ENCODE measurements around the gene HNRNPA3. TPM values are rescaled to one million over a fixed set of nuclear protein-coding genes. Genes with fewer than 3 reads are reported as not detected.
A peak's percentile ranks its signal among the peaks of the same experiment; 100 is the strongest.

Gene HNRNPA3
- total RNA-seq, 1 experiment from 2014 or later: 179 TPM

GRCh38 chr2:177270531-177270930 is 57.9 kb downstream of the HNRNPA3 start:
- POLR2A ChIA-PET: interaction anchor here (0.8 to 6.2 kb wide), 8 partner anchors 8 to 105 kb away, joined by 3 to 192 read pairs (median 14); partner anchors contain the start of genes HNRNPA3 and NFE2L2
- Mint-ChIP-seq H3K27ac (ENCODE audit: low read depth, unreplicated experiment) (no peak overlapping the region), H3K4me1 (ENCODE audit: insufficient read depth, unreplicated experiment) (peaks cover 41% of the 10 kb centered on the region), H3K4me3 (ENCODE audit: unreplicated experiment) (no peak overlapping the region), H3K9me3 (ENCODE audit: unreplicated experiment) (no peaks in the 10 kb centered on the region), H3K36me3 (ENCODE audit: insufficient read depth, unreplicated experiment) (no peaks in the 10 kb centered on the region), H3K27me3 (ENCODE audit: insufficient read depth, unreplicated experiment) (no peaks in the 10 kb centered on the region)
- no peak for TF ChIP-seq CTCF (IDR thresholded peaks at IDR 0.05; ENCODE audit: unreplicated experiment)
- no peak for DNase-seq (ENCODE audit: unreplicated experiment)
- CTCF ChIA-PET: interaction anchor here (1.0 to 1.3 kb wide), 2 partner anchors 15 to 26 kb away, joined by 3 read pairs; no protein-coding TSS in a partner anchor
- intact Hi-C loops (cut with micrococcal nuclease): no loop called here
- BruUV-seq (replicated peaks): no TSS peak

- Mint-ChIP-seq H3K4me3 (ENCODE audit: unreplicated experiment) (no peak overlapping the region), H3K4me1 (ENCODE audit: insufficient read depth, unreplicated experiment) (peaks cover 28% of the 10 kb centered on the region), H3K27me3 (ENCODE audit: insufficient read depth, unreplicated experiment) (no peaks in the 10 kb centered on the region), H3K9me3 (ENCODE audit: unreplicated experiment) (no peaks in the 10 kb centered on the region), H3K36me3 (ENCODE audit: insufficient read depth, unreplicated experiment) (no peaks in the 10 kb centered on the region), H3K27ac (ENCODE audit: low read depth, unreplicated experiment) (no peak overlapping the region)
- no TSS peak for BruUV-seq (replicated peaks)
- ChIA-PET CTCF (interaction anchor here (0.5 to 4.0 kb wide), 9 partner anchors 8 to 109 kb away, joined by 3 to 24 read pairs (median 4); partner anchors contain the start of gene NFE2L2), POLR2A (interaction anchor here (0.8 to 6.2 kb wide), 18 partner anchors 9 to 107 kb away, joined by 3 to 192 read pairs (median 8); partner anchors contain the start of genes HNRNPA3 and NFE2L2)
- no peak for TF ChIP-seq CTCF (IDR thresholded peaks at IDR 0.05; ENCODE audit: unreplicated experiment)
- no peak for DNase-seq (ENCODE audit: unreplicated experiment)
- intact Hi-C loops (cut with micrococcal nuclease): no loop called here
These were observed 59.5 kb downstream of the HNRNPA3 start for GRCh38 chr2:177271981-177272666.

GRCh38 chr2:177272765-177273164 is 60.2 kb downstream of the HNRNPA3 start:
- Mint-ChIP-seq H3K27me3 (ENCODE audit: insufficient read depth, unreplicated experiment) (no peaks in the 10 kb centered on the region), H3K9me3 (ENCODE audit: unreplicated experiment) (no peaks in the 10 kb centered on the region), H3K27ac (ENCODE audit: low read depth, unreplicated experiment) (peak overlapping the region; percentile 91), H3K36me3 (ENCODE audit: insufficient read depth, unreplicated experiment) (no peaks in the 10 kb centered on the region), H3K4me1 (ENCODE audit: insufficient read depth, unreplicated experiment) (peaks cover 22% of the 10 kb centered on the region), H3K4me3 (ENCODE audit: unreplicated experiment) (no peak overlapping the region)
- POLR2A ChIA-PET: interaction anchor here (0.8 to 6.2 kb wide), 23 partner anchors 10 to 107 kb away, joined by 3 to 192 read pairs (median 5); partner anchors contain the start of genes HNRNPA3 and NFE2L2
- CTCF ChIA-PET: interaction anchor here (0.9 to 4.0 kb wide), 9 partner anchors 8 to 109 kb away, joined by 3 to 24 read pairs (median 4); partner anchors contain the start of gene NFE2L2
- intact Hi-C loops (cut with micrococcal nuclease): no loop called here
- DNase-seq (ENCODE audit: unreplicated experiment): no peak
- TF ChIP-seq CTCF (IDR thresholded peaks at IDR 0.05; ENCODE audit: unreplicated experiment): no peak
- BruUV-seq (replicated peaks): no TSS peak

GRCh38 chr2:177273408-177273807 is 60.8 kb downstream of the HNRNPA3 start:
- TF ChIP-seq CTCF (IDR thresholded peaks at IDR 0.05; ENCODE audit: unreplicated experiment): no peak
- ChIA-PET POLR2A (interaction anchor here (0.8 to 6.2 kb wide), 21 partner anchors 10 to 108 kb away, joined by 3 to 192 read pairs (median 5); partner anchors contain the start of genes HNRNPA3 and NFE2L2), CTCF (interaction anchor here (0.6 to 4.0 kb wide), 6 partner anchors 9 to 109 kb away, joined by 3 to 24 read pairs (median 5); partner anchors contain the start of gene NFE2L2)
- Mint-ChIP-seq H3K36me3 (ENCODE audit: insufficient read depth, unreplicated experiment) (no peaks in the 10 kb centered on the region), H3K4me1 (ENCODE audit: insufficient read depth, unreplicated experiment) (peaks cover 22% of the 10 kb centered on the region), H3K27me3 (ENCODE audit: insufficient read depth, unreplicated experiment) (no peaks in the 10 kb centered on the region), H3K4me3 (ENCODE audit: unreplicated experiment) (no peak overlapping the region), H3K9me3 (ENCODE audit: unreplicated experiment) (no peaks in the 10 kb centered on the region), H3K27ac (ENCODE audit: low read depth, unreplicated experiment) (peak overlapping the region; percentile 91)
- intact Hi-C loops (cut with micrococcal nuclease): no loop called here
- BruUV-seq (replicated peaks): no TSS peak
- peak; percentile 66 for DNase-seq (ENCODE audit: unreplicated experiment)

Measured in MCF 10A (cell line).